Hepatocyte (in vitro differentiated cells): Measurements from ENCODE around the gene CEP89. TPM values are rescaled to one million over a fixed set of nuclear protein-coding genes. Genes with fewer than 3 reads are reported as not detected.
A peak's percentile ranks its signal among the peaks of the same experiment; 100 is the strongest.

Experiments used
- DNase-seq: peaks from one replicate; pipeline ENCODE4 v3.0.0-alpha.2; 2016; ENCODE audit warnings: low spot score
- H2AFZ ChIP-seq: fragments of 200-600 bp; sonication (generic); 2 replicates; pipeline ENCODE4 v1.6.0; 2016; ENCODE audit warnings: antibody characterized with exemption, mild to moderate bottlenecking
- H3K27ac ChIP-seq: fragments of 200-600 bp; sonication (generic); 2 replicates; pipeline ENCODE4 v1.5.1; 2016; ENCODE audit warnings: mild to moderate bottlenecking
- H3K27me3 ChIP-seq: fragments of 200-600 bp; sonication (generic); 2 replicates; pipeline ENCODE4 v1.6.1; 2016
- H3K36me3 ChIP-seq: fragments of 200-600 bp; sonication (generic); replicated peaks from 2 replicates; pipeline ENCODE4 v1.5.1; 2016; ENCODE audit warnings: low read depth; ENCODE audit not compliant: insufficient read depth
- H3K4me1 ChIP-seq: fragments of 200-600 bp; sonication (generic); 2 replicates; pipeline ENCODE4 v1.5.1; 2016; ENCODE audit warnings: mild to moderate bottlenecking, moderate library complexity; ENCODE audit not compliant: insufficient read depth
- H3K4me2 ChIP-seq: fragments of 200-600 bp; sonication (generic); 2 replicates; pipeline ENCODE4 v1.6.0; 2016
- H3K4me3 ChIP-seq: fragments of 200-600 bp; sonication (generic); 2 replicates; pipeline ENCODE4 v1.5.1; 2016; ENCODE audit warnings: mild to moderate bottlenecking
- H3K79me2 ChIP-seq: fragments of 200-600 bp; sonication (generic); 2 replicates; pipeline ENCODE4 v1.6.0; 2017; ENCODE audit warnings: mild to moderate bottlenecking
- H3K9me2 ChIP-seq: fragments of 200-600 bp; sonication (generic); replicated peaks from 2 replicates; pipeline ENCODE4 v1.6.0; 2017; ENCODE audit warnings: mild to moderate bottlenecking; ENCODE audit not compliant: insufficient read depth
- H3K9me3 ChIP-seq: fragments of 200-600 bp; sonication (generic); 2 replicates; pipeline ENCODE4 v1.5.1; 2016; ENCODE audit warnings: low read depth, mild to moderate bottlenecking
- H4K20me1 ChIP-seq: fragments of 200-600 bp; sonication (generic); 2 replicates; pipeline ENCODE4 v1.6.0; 2016; ENCODE audit warnings: mild to moderate bottlenecking; ENCODE audit not compliant: insufficient read depth, poor library complexity, severe bottlenecking
- CTCF ChIP-seq: fragments of 200-600 bp; sonication (generic); IDR thresholded peaks from 2 replicates; pipeline ENCODE4 v1.5.1; 2016; ENCODE audit warnings: antibody characterized with exemption, mild to moderate bottlenecking; ENCODE audit not compliant: poor library complexity
- EZH2 ChIP-seq: fragments of 200-600 bp; sonication (generic); IDR thresholded peaks from 2 replicates; pipeline ENCODE4 v1.6.1; 2016; ENCODE audit warnings: antibody characterized with exemption, mild to moderate bottlenecking, borderline replicate concordance
- EZH2phosphoT487 ChIP-seq: fragments of 200-600 bp; sonication (generic); IDR thresholded peaks from one replicate; pipeline ENCODE4 v1.6.1; 2018; ENCODE audit warnings: antibody characterized with exemption, mild to moderate bottlenecking, low read depth, moderate library complexity; ENCODE audit not compliant: unreplicated experiment, severe bottlenecking
- WGBS: methylation state at CpG from one replicate; pipeline ENCODE4 v1.1.6; 2016; ENCODE audit warnings: low lambda C conversion rate; ENCODE audit errors: missing lambda C conversion rate; 5-methylcytosine and 5-hydroxymethylcytosine counted together
- polyA plus RNA-seq: library from polyadenylated mRNA; unstranded; fragments of >200 nt; fragmentation: Nextera tagmentation; extraction: Ambion mirVana; gene quantifications from 2 replicates; pipeline ENCODE4 v1.2.1, GENCODE V29; 2016
- total RNA-seq: library from RNA; depleted of rRNA; stranded (reverse); fragments of >200 nt; gene quantifications from 2 replicates; pipeline ENCODE4 v1.2.3, GENCODE V29; 2014

Gene CEP89
- total and polyA plus RNA-seq, 2 experiments from 2014 or later, result 12.1 to 16.4 TPM

- Histone ChIP-seq H3K79me2 (no peaks in the 10 kb centered on the region), H3K4me1 (no peaks in the 10 kb centered on the region), H2AFZ (no peak overlapping the region), H4K20me1 (no peaks in the 10 kb centered on the region), H3K27me3 (no peaks in the 10 kb centered on the region), H3K4me2 (no peak overlapping the region), H3K9me2 (no peaks in the 10 kb centered on the region), H3K9me3 (no peaks in the 10 kb centered on the region), H3K4me3 (no peak overlapping the region), H3K36me3 (no peaks in the 10 kb centered on the region), H3K27ac (no peak overlapping the region)
- WGBS, result 95% methylated on average over 9 of the region's 9 CpGs
- DNase-seq, result no peak
- TF ChIP-seq EZH2 (no peak), EZH2phosphoT487 (no peak), CTCF (no peak)
Measured at GRCh38 chr19:32935629-32936028, 36.1 kb downstream of the CEP89 start.

- Histone ChIP-seq H3K4me1 (no peaks in the 10 kb centered on the region), H3K27ac (no peak overlapping the region), H3K4me3 (no peak overlapping the region), H3K79me2 (no peaks in the 10 kb centered on the region), H2AFZ (no peak overlapping the region), H3K36me3 (no peaks in the 10 kb centered on the region), H3K9me2 (no peaks in the 10 kb centered on the region), H3K27me3 (no peaks in the 10 kb centered on the region), H3K9me3 (no peaks in the 10 kb centered on the region), H3K4me2 (no peak overlapping the region), H4K20me1 (no peaks in the 10 kb centered on the region)
- 98% methylated on average over 3 of the region's 3 CpGs for WGBS
- DNase-seq, result no peak
- no peak for TF ChIP-seq EZH2
- no peak for TF ChIP-seq CTCF
- TF ChIP-seq EZH2phosphoT487, result no peak
Measured at GRCh38 chr19:32933571-32933970, 38.2 kb downstream of the CEP89 start.

GRCh38 chr19:32930567-32930966, 41.2 kb downstream of the CEP89 start:
- Histone ChIP-seq H3K27ac (no peak overlapping the region), H3K4me1 (no peaks in the 10 kb centered on the region), H3K9me2 (no peaks in the 10 kb centered on the region), H3K4me2 (no peak overlapping the region), H3K36me3 (no peaks in the 10 kb centered on the region), H3K9me3 (peaks cover 4% of the 10 kb centered on the region), H3K27me3 (no peaks in the 10 kb centered on the region), H3K4me3 (no peak overlapping the region), H2AFZ (no peak overlapping the region), H3K79me2 (no peaks in the 10 kb centered on the region), H4K20me1 (no peaks in the 10 kb centered on the region)
- WGBS, result 97% methylated on average over 8 of the region's 8 CpGs
- TF ChIP-seq EZH2 (no peak), CTCF (no peak), EZH2phosphoT487 (no peak)
- no peak for DNase-seq

GRCh38 chr19:32928806-32929205, 43.0 kb downstream of the CEP89 start:
- H4K20me1 ChIP-seq, result no peaks in the 10 kb centered on the region
- H3K79me2 ChIP-seq, result no peaks in the 10 kb centered on the region
- H3K4me3 ChIP-seq, result no peak overlapping the region
- no peak overlapping the region for H2AFZ ChIP-seq
- peak; percentile 13 for DNase-seq
- H3K9me3 ChIP-seq, result peaks cover 4% of the 10 kb centered on the region
- 73% methylated on average over 2 of the region's 2 CpGs for whole genome bisulfite sequencing
- no peak overlapping the region for H3K4me2 ChIP-seq
- no peaks in the 10 kb centered on the region for H3K9me2 ChIP-seq
- TF ChIP-seq CTCF (no peak), EZH2 (no peak), EZH2phosphoT487 (no peak)
- H3K27me3 ChIP-seq, result no peaks in the 10 kb centered on the region
- H3K4me1 ChIP-seq, result no peaks in the 10 kb centered on the region
- H3K36me3 ChIP-seq, result no peaks in the 10 kb centered on the region
- peak overlapping the region; percentile 74 for H3K27ac ChIP-seq
